ENCODE results near the gene TTC28. TPM values are rescaled to one million over a fixed set of nuclear protein-coding genes. Genes with fewer than 3 reads are reported as not detected.

The TTC28 gene
- total RNA-seq, 1 donor from 2014 or later, result 13.5 TPM

DNA sequence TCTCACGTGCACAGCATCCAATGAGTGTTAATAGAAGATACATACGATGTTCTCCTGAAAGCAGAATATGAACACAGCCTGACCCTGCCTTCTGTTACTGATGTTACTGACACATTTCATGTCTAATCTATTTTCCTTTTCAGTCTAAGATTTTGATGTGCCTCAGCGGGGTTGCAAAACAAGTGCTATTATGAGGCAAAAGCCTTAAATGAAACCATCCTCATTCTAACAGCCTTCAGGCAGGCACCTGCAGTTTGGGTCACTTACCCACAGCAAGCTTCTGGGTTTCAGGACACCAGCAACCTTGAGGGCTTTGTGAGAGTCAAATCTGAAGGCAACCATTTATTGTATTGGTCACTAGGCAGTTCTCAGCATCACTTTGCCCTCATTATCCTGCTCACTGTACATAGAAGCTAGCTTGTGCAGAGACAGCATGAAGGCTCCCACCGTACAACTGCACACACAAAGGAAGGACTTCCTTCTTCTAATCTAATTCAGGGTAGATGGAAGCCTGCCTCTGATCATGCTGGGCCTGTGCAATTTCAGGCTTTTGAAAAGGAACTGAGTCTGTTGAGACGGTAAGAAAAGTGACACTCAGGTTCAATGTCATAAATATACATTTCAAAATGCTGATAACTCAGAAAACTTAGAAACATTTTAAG lies 577.4 kb downstream of the TTC28 start:
- no peaks in the 10 kb centered on the region for H3K27me3 ChIP-seq (ENCODE audit: control insufficient read depth, insufficient read depth, low read length)
- no peak for DNase-seq (ENCODE audit: low read depth)
- TF ChIP-seq, protein P1, sequence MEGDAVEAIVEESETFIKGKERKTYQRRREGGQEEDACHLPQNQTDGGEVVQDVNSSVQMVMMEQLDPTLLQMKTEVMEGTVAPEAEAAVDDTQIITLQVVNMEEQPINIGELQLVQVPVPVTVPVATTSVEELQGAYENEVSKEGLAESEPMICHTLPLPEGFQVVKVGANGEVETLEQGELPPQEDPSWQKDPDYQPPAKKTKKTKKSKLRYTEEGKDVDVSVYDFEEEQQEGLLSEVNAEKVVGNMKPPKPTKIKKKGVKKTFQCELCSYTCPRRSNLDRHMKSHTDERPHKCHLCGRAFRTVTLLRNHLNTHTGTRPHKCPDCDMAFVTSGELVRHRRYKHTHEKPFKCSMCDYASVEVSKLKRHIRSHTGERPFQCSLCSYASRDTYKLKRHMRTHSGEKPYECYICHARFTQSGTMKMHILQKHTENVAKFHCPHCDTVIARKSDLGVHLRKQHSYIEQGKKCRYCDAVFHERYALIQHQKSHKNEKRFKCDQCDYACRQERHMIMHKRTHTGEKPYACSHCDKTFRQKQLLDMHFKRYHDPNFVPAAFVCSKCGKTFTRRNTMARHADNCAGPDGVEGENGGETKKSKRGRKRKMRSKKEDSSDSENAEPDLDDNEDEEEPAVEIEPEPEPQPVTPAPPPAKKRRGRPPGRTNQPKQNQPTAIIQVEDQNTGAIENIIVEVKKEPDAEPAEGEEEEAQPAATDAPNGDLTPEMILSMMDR (IDR thresholded peaks at IDR 0.05; ENCODE audit: insufficient read depth, low read length, poor library complexity, severe bottlenecking), result no peak
- no peaks in the 10 kb centered on the region for H3K36me3 ChIP-seq (ENCODE audit: control insufficient read depth, insufficient read depth, low read length)
- H3K4me3 ChIP-seq (ENCODE audit: low read depth, low read length), result no peak overlapping the region

DNA sequence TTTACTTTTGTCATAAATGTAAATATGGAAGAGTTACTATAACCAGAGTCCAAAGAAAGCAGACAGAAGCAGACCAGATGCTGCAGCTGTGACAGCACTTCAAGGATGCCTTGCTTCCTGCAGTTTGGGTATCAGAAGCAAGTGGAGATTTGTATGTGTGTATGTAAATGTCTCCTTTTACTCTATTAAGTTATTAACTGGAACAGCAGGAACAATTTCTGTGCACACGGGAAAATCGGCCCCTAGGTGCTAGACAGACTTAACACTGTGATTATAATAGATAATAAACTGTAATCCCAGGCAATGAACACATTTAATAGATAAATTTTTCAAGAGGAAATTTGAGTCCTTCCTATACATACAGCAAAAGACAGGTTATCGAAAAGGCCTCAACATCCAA lies 582.0 kb downstream of the TTC28 start:
- Histone ChIP-seq H3K36me3 (ENCODE audit: control insufficient read depth, insufficient read depth, low read length) (no peaks in the 10 kb centered on the region), H3K4me3 (ENCODE audit: low read depth, low read length) (no peak overlapping the region), H3K27me3 (ENCODE audit: control insufficient read depth, insufficient read depth, low read length) (no peaks in the 10 kb centered on the region)
- DNase-seq (ENCODE audit: low read depth), result no peak
- TF ChIP-seq, protein P1 (IDR thresholded peaks at IDR 0.05; ENCODE audit: insufficient read depth, low read length, poor library complexity, severe bottlenecking), result no peak

DNA sequence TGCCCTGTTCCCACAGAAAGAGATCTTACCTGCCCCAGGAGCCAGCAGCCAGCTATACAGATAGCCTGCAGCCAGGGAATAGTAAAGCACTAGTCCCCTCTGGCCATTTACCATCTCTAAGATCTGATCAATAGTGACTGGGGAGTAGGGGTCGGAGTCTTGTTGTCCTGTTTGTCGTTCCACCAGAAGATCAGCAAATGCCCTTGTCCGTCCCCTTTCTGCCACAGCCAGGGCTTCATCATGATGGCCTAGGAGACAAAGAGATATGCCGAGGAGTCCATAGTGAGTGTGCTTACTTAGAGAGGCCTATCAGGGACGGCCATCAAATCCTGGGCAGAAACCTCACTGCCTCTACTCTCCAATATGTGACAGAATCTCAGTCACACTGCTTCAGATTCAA lies 583.5 kb downstream of the TTC28 start:
- TF ChIP-seq, protein P1 (IDR thresholded peaks at IDR 0.05; ENCODE audit: insufficient read depth, low read length, poor library complexity, severe bottlenecking), result no peak
- Histone ChIP-seq H3K27me3 (ENCODE audit: control insufficient read depth, insufficient read depth, low read length) (no peaks in the 10 kb centered on the region), H3K36me3 (ENCODE audit: control insufficient read depth, insufficient read depth, low read length) (no peaks in the 10 kb centered on the region), H3K4me3 (ENCODE audit: low read depth, low read length) (no peak overlapping the region)
- DNase-seq (ENCODE audit: low read depth), result no peak

DNA sequence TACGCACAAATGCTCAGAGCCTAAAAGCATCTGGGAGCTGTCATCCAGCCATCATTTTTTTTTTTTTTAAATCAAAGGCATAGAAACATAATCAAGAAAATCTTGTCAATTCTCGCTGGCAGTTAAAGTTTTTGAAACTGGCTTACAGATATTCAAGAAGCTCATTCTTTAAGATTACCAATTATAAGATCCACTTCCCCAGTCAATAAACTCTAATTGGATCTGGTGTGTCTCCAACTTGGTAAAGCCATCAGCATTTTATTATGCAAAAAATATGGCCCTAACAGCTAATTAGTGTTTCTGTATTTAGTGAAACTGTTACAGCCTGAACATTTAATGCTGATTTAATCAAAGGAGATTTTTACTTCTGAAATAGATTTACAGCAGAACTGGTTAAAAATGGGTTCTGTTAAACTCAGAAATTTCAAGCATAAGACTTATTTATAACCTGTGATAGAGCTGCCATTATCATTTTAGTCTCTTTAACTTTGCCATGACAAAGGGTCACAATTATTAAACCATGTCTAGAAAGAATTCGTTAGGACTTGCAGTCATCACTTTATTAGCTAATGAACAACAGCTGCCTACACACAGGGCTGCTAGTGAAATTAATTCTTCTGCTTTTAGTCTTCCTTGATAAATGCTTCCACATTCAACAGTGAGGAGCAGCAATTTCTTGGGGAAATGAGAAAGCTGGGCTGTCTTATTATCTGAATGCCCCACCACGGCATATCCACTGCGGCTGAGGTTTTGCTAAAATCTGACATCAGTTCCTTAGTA lies 584.1 kb downstream of the TTC28 start:
- no peak for DNase-seq (ENCODE audit: low read depth)
- Histone ChIP-seq H3K4me3 (ENCODE audit: low read depth, low read length) (no peak overlapping the region), H3K27me3 (ENCODE audit: control insufficient read depth, insufficient read depth, low read length) (no peaks in the 10 kb centered on the region), H3K36me3 (ENCODE audit: control insufficient read depth, insufficient read depth, low read length) (no peaks in the 10 kb centered on the region)
- TF ChIP-seq, protein P1 (IDR thresholded peaks at IDR 0.05; ENCODE audit: insufficient read depth, low read length, poor library complexity, severe bottlenecking), result no peak

DNA sequence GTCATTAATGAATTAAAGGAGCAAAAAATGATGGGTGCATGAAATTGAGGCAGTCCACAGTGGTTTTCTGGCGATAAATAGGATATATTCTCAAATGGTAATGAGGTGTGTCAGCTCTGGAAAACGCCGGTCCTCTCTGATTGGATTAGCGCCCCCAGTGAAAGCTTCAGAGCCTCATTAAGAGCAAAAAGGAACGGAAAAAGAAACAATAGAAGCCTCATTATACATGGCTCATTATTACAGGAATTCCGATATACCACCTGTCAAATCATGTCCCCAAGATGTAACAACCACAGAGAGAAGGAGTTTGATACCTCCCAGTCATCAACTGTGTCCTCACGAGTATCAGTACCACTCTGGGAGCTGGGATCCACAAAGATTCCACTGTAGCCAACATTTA lies 584.9 kb downstream of the TTC28 start:
- Histone ChIP-seq H3K36me3 (ENCODE audit: control insufficient read depth, insufficient read depth, low read length) (no peaks in the 10 kb centered on the region), H3K4me3 (ENCODE audit: low read depth, low read length) (no peak overlapping the region), H3K27me3 (ENCODE audit: control insufficient read depth, insufficient read depth, low read length) (no peaks in the 10 kb centered on the region)
- TF ChIP-seq, protein P1 (IDR thresholded peaks at IDR 0.05; ENCODE audit: insufficient read depth, low read length, poor library complexity, severe bottlenecking), result no peak
- DNase-seq (ENCODE audit: low read depth), result no peak
